GM21528 (cell line): ENCODE data around the gene FCRL2.

Experiments used
- ATAC-seq: cut with Tn5 transposase; IDR thresholded peaks from one replicate; pipeline ENCODE4 v1.9.1; 2021; ENCODE audit warnings: mild to moderate bottlenecking, moderate library complexity; ENCODE audit not compliant: unreplicated experiment, low FRiP score

Gene FCRL2

GRCh38 chr1:157696966-157697628 lies 79.8 kb downstream of the FCRL2 start:
- ATAC-seq = no peak
